OCI-LY1 (cell line): Measurements from ENCODE around the gene CXXC1.

Experiments used
- H2AFZ ChIP-seq: fragments of 200-600 bp; sonication (generic), shearing (Covaris generic); 2 replicates; pipeline ENCODE4 v1.6.0; 2014; ENCODE audit warnings: antibody characterized with exemption, mild to moderate bottlenecking, low read length
- H3F3A ChIP-seq: fragments of 200-600 bp; sonication (generic), shearing (Covaris generic); 2 replicates; pipeline ENCODE4 v1.6.0; 2014; ENCODE audit warnings: mild to moderate bottlenecking, antibody characterized with exemption, low read length, moderate library complexity; ENCODE audit not compliant: insufficient read depth
- H3K27ac ChIP-seq: fragments of 200-600 bp; sonication (generic); 2 replicates; pipeline ENCODE4 v1.5.1; 2014; ENCODE audit warnings: low read length, mixed run types, mild to moderate bottlenecking, low read depth; ENCODE audit not compliant: poor library complexity, severe bottlenecking
- H3K27me3 ChIP-seq: fragments of 200-600 bp; sonication (generic); 2 replicates; pipeline ENCODE4 v1.6.0; 2014; ENCODE audit warnings: antibody characterized with exemption, mild to moderate bottlenecking, low read length, moderate library complexity; ENCODE audit not compliant: insufficient read depth
- H3K36me3 ChIP-seq: fragments of 200-600 bp; sonication (generic); 2 replicates; pipeline ENCODE4 v1.6.1; 2014; ENCODE audit warnings: mild to moderate bottlenecking, antibody characterized with exemption, low read length, moderate library complexity, mixed read lengths; ENCODE audit not compliant: insufficient read depth
- H3K4me1 ChIP-seq: fragments of 200-600 bp; sonication (generic); 2 replicates; pipeline ENCODE4 v1.5.1; 2014; ENCODE audit warnings: mild to moderate bottlenecking, low read length, moderate library complexity; ENCODE audit not compliant: insufficient read depth, severe bottlenecking
- H3K4me2 ChIP-seq: fragments of 200-600 bp; sonication (generic), shearing (Covaris generic); 2 replicates; pipeline ENCODE4 v1.6.1; 2014; ENCODE audit warnings: low read length
- H3K4me3 ChIP-seq: fragments of 200-600 bp; sonication (generic); 2 replicates; pipeline ENCODE4 v1.5.1; 2014; ENCODE audit warnings: low read length, low read depth, mild to moderate bottlenecking, mixed read lengths; ENCODE audit not compliant: poor library complexity, severe bottlenecking
- H3K79me2 ChIP-seq: fragments of 200-600 bp; shearing (Covaris generic); 2 replicates; pipeline ENCODE4 v1.6.1; 2016; ENCODE audit warnings: mixed run types, low read length, mixed read lengths; ENCODE audit not compliant: insufficient read depth
- H3K9ac ChIP-seq: fragments of 200-600 bp; sonication (generic), shearing (Covaris generic); 2 replicates; pipeline ENCODE4 v1.6.1; 2014; ENCODE audit warnings: mild to moderate bottlenecking, low read length, mixed read lengths
- H3K9me2 ChIP-seq: fragments of 200-600 bp; sonication (generic), shearing (Covaris generic); 2 replicates; pipeline ENCODE4 v1.6.1; 2014; ENCODE audit warnings: low read depth, mild to moderate bottlenecking, low read length, mixed read lengths
- H3K9me3 ChIP-seq: fragments of 200-600 bp; shearing (Covaris generic); 2 replicates; pipeline ENCODE4 v1.6.1; 2014; ENCODE audit warnings: low read length, mixed read lengths
- H4K20me1 ChIP-seq: fragments of 200-600 bp; sonication (generic), shearing (Covaris generic); 2 replicates; pipeline ENCODE4 v1.6.0; 2016; ENCODE audit warnings: mild to moderate bottlenecking, low read length; ENCODE audit not compliant: insufficient read depth
- EZH2 ChIP-seq: fragments of 200-600 bp; sonication (generic), shearing (Covaris generic); IDR thresholded peaks from 2 replicates; pipeline ENCODE4 v1.8.0; 2017; ENCODE audit warnings: borderline replicate concordance, mixed run types, mild to moderate bottlenecking, antibody characterized with exemption, low read length, moderate library complexity, mixed read lengths
- TF ChIP-seq, protein P1 (sequence below): fragments of 200-600 bp; sonication (generic), shearing (Covaris generic); IDR thresholded peaks from 2 replicates; pipeline ENCODE4 v1.5.1; 2017; ENCODE audit warnings: mild to moderate bottlenecking, antibody characterized with exemption, low read length, moderate library complexity, mixed read lengths

CXXC1 gene

GRCh38 chr18:50268022-50268747 lies 19.3 kb downstream of the CXXC1 start:
- no peaks in the 10 kb centered on the region for H4K20me1 ChIP-seq
- peaks cover 54% of the 10 kb centered on the region for H3K36me3 ChIP-seq
- H3F3A ChIP-seq, result no peaks in the 10 kb centered on the region
- H3K4me1 ChIP-seq, result peaks cover 12% of the 10 kb centered on the region
- no peak overlapping the region for H3K4me3 ChIP-seq
- TF ChIP-seq, protein P1, sequence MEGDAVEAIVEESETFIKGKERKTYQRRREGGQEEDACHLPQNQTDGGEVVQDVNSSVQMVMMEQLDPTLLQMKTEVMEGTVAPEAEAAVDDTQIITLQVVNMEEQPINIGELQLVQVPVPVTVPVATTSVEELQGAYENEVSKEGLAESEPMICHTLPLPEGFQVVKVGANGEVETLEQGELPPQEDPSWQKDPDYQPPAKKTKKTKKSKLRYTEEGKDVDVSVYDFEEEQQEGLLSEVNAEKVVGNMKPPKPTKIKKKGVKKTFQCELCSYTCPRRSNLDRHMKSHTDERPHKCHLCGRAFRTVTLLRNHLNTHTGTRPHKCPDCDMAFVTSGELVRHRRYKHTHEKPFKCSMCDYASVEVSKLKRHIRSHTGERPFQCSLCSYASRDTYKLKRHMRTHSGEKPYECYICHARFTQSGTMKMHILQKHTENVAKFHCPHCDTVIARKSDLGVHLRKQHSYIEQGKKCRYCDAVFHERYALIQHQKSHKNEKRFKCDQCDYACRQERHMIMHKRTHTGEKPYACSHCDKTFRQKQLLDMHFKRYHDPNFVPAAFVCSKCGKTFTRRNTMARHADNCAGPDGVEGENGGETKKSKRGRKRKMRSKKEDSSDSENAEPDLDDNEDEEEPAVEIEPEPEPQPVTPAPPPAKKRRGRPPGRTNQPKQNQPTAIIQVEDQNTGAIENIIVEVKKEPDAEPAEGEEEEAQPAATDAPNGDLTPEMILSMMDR, result peak; percentile 36; the same call in 1 of the 2 replicates
- TF ChIP-seq EZH2, result no peak
- no peaks in the 10 kb centered on the region for H3K9me2 ChIP-seq
- H3K27ac ChIP-seq, result no peak overlapping the region
- H3K4me2 ChIP-seq, result no peak overlapping the region
- no peak overlapping the region for H2AFZ ChIP-seq
- H3K9ac ChIP-seq, result no peak overlapping the region
- no peaks in the 10 kb centered on the region for H3K9me3 ChIP-seq
- H3K79me2 ChIP-seq, result no peaks in the 10 kb centered on the region
- H3K27me3 ChIP-seq, result no peaks in the 10 kb centered on the region

DNA sequence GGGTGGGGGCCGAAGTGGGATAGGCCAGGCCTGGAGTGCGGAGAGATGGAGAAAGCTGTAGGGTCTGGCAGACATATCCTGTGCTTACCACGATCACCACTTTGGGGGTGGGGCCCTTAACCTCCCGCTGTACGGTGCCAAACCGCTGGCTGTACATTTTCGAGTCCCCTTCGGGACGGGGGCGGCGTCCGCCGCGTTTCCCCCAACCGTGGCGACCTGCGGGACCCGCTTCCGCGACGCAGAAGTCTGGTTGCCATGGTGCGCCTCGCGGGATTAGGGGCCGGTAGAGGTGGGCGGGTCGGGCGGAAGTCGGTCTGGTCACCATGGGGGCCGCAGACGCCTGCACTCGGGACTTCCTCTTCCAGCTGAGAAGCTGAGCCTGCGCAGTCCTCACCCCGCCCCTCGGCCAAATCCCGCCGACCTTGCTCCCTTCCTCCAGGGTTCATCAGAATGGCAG lies 21.2 kb downstream of the CXXC1 start, which contains the start of gene CFAP53:
Gene CFAP53 (minus strand): TSS at position 248 of the 457 bp plus-strand sequence. CDS start 91 bp downstream, at position 157.
- Histone ChIP-seq H2AFZ (no peak within 1 kb of the TSS), H3K9me2 (no peaks in the 10 kb centered on the region), H3K4me1 (peaks cover 12% of the 10 kb centered on the region), H4K20me1 (no peaks in the 10 kb centered on the region), H3K4me3 (peak within 1 kb of the TSS; percentile 63), H3K9ac (peak within 1 kb of the TSS; percentile 44; the same call in 1 of the 2 replicates), H3K27ac (no peak within 1 kb of the TSS), H3K4me2 (peak within 1 kb of the TSS; percentile 70), H3F3A (no peaks in the 10 kb centered on the region), H3K9me3 (no peaks in the 10 kb centered on the region), H3K27me3 (no peaks in the 10 kb centered on the region), H3K36me3 (peaks cover 35% of the 10 kb centered on the region), H3K79me2 (no peaks in the 10 kb centered on the region)
- no peak for TF ChIP-seq EZH2
- TF ChIP-seq, protein P1, result no peak

DNA sequence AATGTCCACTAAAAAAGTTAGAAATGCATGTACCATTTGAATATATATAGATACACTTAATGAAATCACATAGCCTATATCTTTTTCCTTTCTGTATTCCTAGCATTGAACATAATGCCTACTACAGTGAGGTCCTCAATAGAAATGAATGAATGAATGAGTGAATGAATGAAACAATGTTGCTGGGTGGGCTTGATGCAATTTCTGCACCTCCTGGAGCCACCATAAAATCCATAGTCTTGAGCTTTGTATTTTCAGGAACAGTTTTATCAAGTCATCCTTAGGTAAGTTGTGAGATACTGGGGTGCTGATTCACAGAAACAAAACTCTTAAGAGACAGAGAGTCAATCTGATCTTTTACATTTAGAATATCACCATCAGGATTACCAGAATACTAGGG lies 24.5 kb downstream of the CXXC1 start:
- H3K9ac ChIP-seq, result no peak overlapping the region
- H3F3A ChIP-seq, result no peaks in the 10 kb centered on the region
- H3K36me3 ChIP-seq, result peaks cover 2% of the 10 kb centered on the region; the same call in 1 of the 2 replicates
- H3K4me1 ChIP-seq, result peaks cover 12% of the 10 kb centered on the region
- H4K20me1 ChIP-seq, result no peaks in the 10 kb centered on the region
- no peaks in the 10 kb centered on the region for H3K9me2 ChIP-seq
- H3K79me2 ChIP-seq, result no peaks in the 10 kb centered on the region
- H3K27me3 ChIP-seq, result no peaks in the 10 kb centered on the region
- no peak for TF ChIP-seq EZH2
- TF ChIP-seq, protein P1, result no peak
- no peak overlapping the region for H3K4me3 ChIP-seq
- no peak overlapping the region for H3K4me2 ChIP-seq
- no peaks in the 10 kb centered on the region for H3K9me3 ChIP-seq
- no peak overlapping the region for H2AFZ ChIP-seq
- no peak overlapping the region for H3K27ac ChIP-seq
